Measurements from ENCODE around the gene CAV1. TPM values are rescaled to one million over a fixed set of nuclear protein-coding genes. Genes with fewer than 3 reads are reported as not detected.

CAV1 gene
- total RNA-seq, 1 donor from 2014 or later, result 14.4 TPM

DNA sequence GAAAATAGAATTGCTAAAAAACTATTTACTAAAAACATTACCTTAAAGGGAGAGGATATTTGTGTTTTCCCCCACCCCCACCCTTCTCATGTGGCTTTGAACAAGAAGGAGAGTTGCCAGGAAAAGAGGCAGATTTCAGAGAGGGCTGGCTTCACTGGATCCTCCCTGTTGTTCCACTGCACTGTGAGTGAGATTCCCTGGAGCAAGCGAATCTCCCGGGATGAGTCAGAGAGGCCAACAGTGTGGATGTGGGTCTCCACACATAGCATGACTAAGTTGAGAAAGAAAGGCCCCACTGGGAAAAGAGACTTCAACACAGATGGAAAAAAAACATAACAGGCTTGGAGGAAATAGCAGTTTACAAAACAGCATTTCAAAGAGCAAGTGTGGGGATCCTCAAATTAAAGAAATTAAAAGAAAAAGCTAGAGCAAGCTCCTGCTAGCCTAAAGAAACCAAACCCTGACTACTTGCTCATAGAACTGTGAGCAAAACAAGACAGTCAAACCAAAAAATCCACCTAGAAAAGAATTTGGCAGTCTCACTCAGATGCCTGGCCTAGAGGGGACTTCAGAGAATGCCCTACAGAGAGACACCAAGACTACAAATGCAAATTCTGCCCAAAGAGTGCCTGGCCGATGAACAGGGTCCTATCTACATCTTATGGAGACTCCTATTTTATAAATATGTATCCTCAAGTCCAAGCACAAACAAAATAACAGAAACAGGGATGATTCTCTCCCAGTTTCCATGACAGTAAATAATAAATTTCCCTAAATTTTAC lies 3.4 kb downstream of the CAV1 start:
- Mint-ChIP-seq H3K4me1 (ENCODE audit: unreplicated experiment) (peaks cover 10% of the 10 kb centered on the region), H3K9me3 (no peaks in the 10 kb centered on the region), H3K27me3 (peaks cover 57% of the 10 kb centered on the region), H3K4me3 (peak overlapping the region; percentile 45), H3K27ac (no peak overlapping the region), H3K36me3 (no peaks in the 10 kb centered on the region)
- no peak for DNase-seq (ENCODE audit: extremely low spot score, unreplicated experiment)
- TF ChIP-seq, protein P1, sequence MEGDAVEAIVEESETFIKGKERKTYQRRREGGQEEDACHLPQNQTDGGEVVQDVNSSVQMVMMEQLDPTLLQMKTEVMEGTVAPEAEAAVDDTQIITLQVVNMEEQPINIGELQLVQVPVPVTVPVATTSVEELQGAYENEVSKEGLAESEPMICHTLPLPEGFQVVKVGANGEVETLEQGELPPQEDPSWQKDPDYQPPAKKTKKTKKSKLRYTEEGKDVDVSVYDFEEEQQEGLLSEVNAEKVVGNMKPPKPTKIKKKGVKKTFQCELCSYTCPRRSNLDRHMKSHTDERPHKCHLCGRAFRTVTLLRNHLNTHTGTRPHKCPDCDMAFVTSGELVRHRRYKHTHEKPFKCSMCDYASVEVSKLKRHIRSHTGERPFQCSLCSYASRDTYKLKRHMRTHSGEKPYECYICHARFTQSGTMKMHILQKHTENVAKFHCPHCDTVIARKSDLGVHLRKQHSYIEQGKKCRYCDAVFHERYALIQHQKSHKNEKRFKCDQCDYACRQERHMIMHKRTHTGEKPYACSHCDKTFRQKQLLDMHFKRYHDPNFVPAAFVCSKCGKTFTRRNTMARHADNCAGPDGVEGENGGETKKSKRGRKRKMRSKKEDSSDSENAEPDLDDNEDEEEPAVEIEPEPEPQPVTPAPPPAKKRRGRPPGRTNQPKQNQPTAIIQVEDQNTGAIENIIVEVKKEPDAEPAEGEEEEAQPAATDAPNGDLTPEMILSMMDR (conservative IDR thresholded peaks at IDR 0.05), result no peak

DNA sequence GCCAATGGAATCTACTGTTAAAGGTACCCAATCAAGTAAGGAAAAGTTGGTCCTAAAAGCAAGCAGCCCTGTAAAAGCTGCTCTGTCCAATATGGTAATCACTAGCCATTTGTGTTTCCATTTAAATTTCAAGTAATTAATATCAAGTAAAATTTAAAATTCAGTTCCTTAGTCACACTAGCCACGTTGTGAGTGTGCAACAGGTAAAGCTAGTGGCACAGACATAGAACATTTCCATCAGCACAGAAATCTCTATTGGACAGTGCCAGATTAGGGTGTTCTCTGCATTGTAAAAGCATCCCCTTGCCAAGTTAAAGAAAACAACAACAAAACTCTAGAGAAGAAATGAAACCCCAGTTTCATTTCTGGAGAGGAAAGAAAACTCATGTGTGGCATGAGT lies 4.4 kb downstream of the CAV1 start:
- Mint-ChIP-seq H3K36me3 (no peaks in the 10 kb centered on the region), H3K9me3 (no peaks in the 10 kb centered on the region), H3K4me1 (ENCODE audit: unreplicated experiment) (peaks cover 10% of the 10 kb centered on the region), H3K27me3 (peaks cover 47% of the 10 kb centered on the region), H3K27ac (no peak overlapping the region), H3K4me3 (no peak overlapping the region)
- TF ChIP-seq, protein P1 (conservative IDR thresholded peaks at IDR 0.05), result no peak
- DNase-seq (ENCODE audit: extremely low spot score, unreplicated experiment), result no peak

DNA sequence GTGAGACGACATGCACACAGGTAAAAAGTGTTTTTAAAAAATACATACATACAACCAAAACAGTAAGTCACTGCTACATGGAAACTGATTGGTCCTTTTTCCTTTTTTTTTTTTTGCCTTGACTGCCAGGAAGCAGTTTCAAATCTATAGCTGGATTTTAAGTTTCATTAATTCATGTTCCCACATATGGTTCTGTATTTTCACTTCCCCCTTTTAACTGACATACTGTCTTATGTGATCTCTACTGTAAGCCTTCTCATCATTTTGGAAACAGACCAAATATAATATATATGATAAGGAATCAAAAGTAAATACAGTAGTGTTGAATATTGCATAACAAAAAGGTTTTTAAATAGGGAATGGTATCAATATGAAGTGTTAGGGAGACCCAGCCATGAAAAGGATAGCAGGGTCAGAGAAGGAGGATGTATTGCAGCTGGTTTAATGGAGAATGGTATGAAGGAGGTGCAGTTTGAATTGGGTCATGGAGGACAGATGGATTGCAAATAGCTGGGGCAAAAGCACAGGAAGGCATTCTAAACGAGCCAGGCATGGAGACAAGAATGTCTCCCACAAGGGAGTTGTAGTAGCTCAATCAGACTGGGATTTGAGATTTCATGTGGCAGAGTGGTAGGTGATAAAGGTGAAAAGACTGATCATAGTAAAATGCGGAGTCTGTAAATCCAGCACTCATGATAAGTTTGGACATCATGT lies 5.4 kb downstream of the CAV1 start:
- no peak for DNase-seq (ENCODE audit: extremely low spot score, unreplicated experiment)
- Mint-ChIP-seq H3K9me3 (no peaks in the 10 kb centered on the region), H3K4me1 (ENCODE audit: unreplicated experiment) (peaks cover 4% of the 10 kb centered on the region), H3K27ac (no peak overlapping the region), H3K36me3 (no peaks in the 10 kb centered on the region), H3K27me3 (peaks cover 38% of the 10 kb centered on the region), H3K4me3 (no peak overlapping the region)
- TF ChIP-seq, protein P1 (conservative IDR thresholded peaks at IDR 0.05), result no peak

DNA sequence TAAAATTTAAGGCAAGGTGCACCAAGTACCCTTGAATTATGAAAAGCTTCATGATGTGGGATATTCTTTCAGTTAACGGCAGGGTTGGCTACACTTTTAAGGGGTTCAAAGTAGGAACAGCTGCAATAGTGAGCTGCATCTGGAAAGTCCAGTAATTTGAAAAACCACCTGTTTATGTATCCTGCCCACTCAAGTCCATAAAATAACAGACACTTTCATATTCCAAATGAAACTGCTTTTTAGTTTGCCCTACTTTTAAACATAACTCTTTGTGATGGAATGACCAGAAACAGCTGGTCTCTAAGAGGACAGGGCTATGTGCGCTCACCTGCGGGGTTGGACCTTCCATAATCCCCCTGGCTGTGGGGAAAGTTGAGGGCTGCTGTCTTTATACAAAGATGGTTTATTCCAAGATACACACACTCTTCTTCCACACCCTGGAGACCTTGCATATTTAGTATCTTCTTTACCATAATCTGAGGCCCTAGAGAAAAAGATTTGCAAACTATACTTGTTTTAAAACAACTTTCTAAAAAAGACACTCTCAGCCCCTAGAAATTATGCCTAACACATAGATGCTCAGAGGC lies 7.4 kb downstream of the CAV1 start:
- TF ChIP-seq, protein P1 (conservative IDR thresholded peaks at IDR 0.05), result no peak
- Mint-ChIP-seq H3K27ac (no peak overlapping the region), H3K4me1 (ENCODE audit: unreplicated experiment) (no peaks in the 10 kb centered on the region), H3K9me3 (no peaks in the 10 kb centered on the region), H3K27me3 (peaks cover 19% of the 10 kb centered on the region), H3K4me3 (no peak overlapping the region), H3K36me3 (no peaks in the 10 kb centered on the region)
- DNase-seq (ENCODE audit: extremely low spot score, unreplicated experiment), result no peak

DNA sequence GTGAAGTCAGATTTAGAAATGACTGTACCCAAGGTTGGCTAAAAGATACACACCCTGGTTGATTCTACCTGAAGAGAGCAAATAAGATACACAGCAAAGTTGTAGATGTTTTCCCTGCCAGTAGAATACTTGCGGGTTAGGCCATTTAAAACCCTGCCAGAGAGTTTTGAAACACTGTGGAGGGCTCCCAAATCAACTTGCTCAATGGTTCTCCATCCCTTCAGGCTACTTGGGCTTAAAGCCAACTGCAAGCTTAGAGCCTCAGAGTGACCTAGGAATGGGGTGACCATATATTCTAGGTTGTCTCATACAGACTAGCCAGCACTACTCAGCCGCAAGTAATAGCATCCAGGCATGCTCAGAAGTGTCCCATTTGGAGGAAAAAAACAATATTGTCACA lies 10.0 kb downstream of the CAV1 start:
- DNase-seq (ENCODE audit: extremely low spot score, unreplicated experiment), result no peak
- Mint-ChIP-seq H3K4me3 (no peak overlapping the region), H3K36me3 (no peaks in the 10 kb centered on the region), H3K27me3 (peaks cover 6% of the 10 kb centered on the region), H3K9me3 (no peaks in the 10 kb centered on the region), H3K4me1 (ENCODE audit: unreplicated experiment) (no peaks in the 10 kb centered on the region), H3K27ac (no peak overlapping the region)
- TF ChIP-seq, protein P1 (conservative IDR thresholded peaks at IDR 0.05), result no peak
